K562 (cell line): ENCODE results near the gene MBOAT7. TPM values are rescaled to one million over a fixed set of nuclear protein-coding genes. Genes with fewer than 3 reads are reported as not detected.

Experiments
- ATAC-seq: fragments of 200-7000 bp; cut with Tn5 transposase; 3 replicates; pipeline ENCODE4 v1.9.1; 2020; ENCODE audit warnings: moderate library complexity
- BruUV-seq: library from RNA; stranded (reverse); fragments of 400-500 nt; replicated peaks from 2 replicates; lab custom pipeline; 2021; lab: Mats Ljungman, UMichigan
- CTCF ChIA-PET: fragments of 300-600 bp; formaldehyde crosslinking; extraction: SDS; loops from one replicate; lab custom pipeline; 2021; ENCODE audit warnings: low intra/inter-chr PET ratio; lab: Yijun Ruan, JAX
- POLR2A ChIA-PET: fragments of 300-600, 350-650 bp; sonication (Branson Sonifier 250); formaldehyde crosslinking; extraction: SDS; loops from one replicate; lab custom pipeline; 2021; ENCODE audit warnings: antibody characterized with exemption, inconsistent platforms; lab: Yijun Ruan, JAX
- DNase-seq, 4 experiments: peaks; one replicate each; pipeline versions ENCODE4 v3.0.0 to v3.0.0-alpha.2; 2011 to 2018; ENCODE audit warnings: low spot score in 3 of 4, mixed read lengths in 3 of 4; ENCODE audit errors: extremely low read depth in 1 of 4
- FAIRE-seq: peaks from 2 replicates; lab custom pipeline; 2011; peaks lifted over from hg19 to GRCh38; lab: Jason Lieb, UNC
- H2AFZ ChIP-seq: 2 replicates; pipeline ENCODE4 v1.6.0; 2011; ENCODE audit warnings: low read depth, low read length, control low read depth, inconsistent platforms
- H3K27ac ChIP-seq: fragments of 200-600 bp; 3 replicates; pipeline ENCODE4 v1.8.0; 2011; ENCODE audit warnings: low read depth, mild to moderate bottlenecking, control low read depth, inconsistent platforms, low read length, moderate library complexity, mixed read lengths; ENCODE audit errors: extremely low read depth
- H3K27me3 ChIP-seq, 2 experiments: fragments of 300-600 bp in 1 of 2; 2 replicates in 1 of 2; 3 replicates in 1 of 2; pipeline versions ENCODE4 v1.6.0 to v1.8.0; 2011; ENCODE audit warnings: inconsistent platforms in 2 of 2, low read length in 2 of 2, mild to moderate bottlenecking in 1 of 2, mixed read lengths in 1 of 2, moderate library complexity in 1 of 2; ENCODE audit not compliant: control insufficient read depth in 2 of 2, insufficient read depth in 2 of 2
- H3K36me3 ChIP-seq: fragments of 300-600 bp; 3 replicates; pipeline ENCODE4 v1.8.0; 2011; ENCODE audit warnings: mild to moderate bottlenecking, low read length, inconsistent platforms; ENCODE audit not compliant: control insufficient read depth, insufficient read depth
- H3K4me1 ChIP-seq, 2 experiments: fragments of 200-600 bp in 1 of 2; replicated peaks in 1 of 2; 2 replicates in 1 of 2; 3 replicates in 1 of 2; pipeline versions ENCODE4 v1.5.1 to v1.8.0; 2011; ENCODE audit warnings: inconsistent platforms in 2 of 2, low read length in 2 of 2, mild to moderate bottlenecking in 1 of 2, mixed read lengths in 1 of 2, moderate library complexity in 1 of 2; ENCODE audit not compliant: control insufficient read depth in 2 of 2, insufficient read depth in 2 of 2
- H3K4me2 ChIP-seq: 2 replicates; pipeline ENCODE4 v1.6.1; 2011; ENCODE audit warnings: low read length, control low read depth, inconsistent platforms, mixed read lengths; ENCODE audit not compliant: insufficient read depth
- H3K4me3 ChIP-seq: fragments of 200-600 bp; sonication (generic), shearing (Covaris generic); 2 replicates; pipeline ENCODE4 v1.5.1; 2016; ENCODE audit warnings: control low read depth, inconsistent platforms
- H3K79me2 ChIP-seq: fragments of 200-600 bp; 3 replicates; pipeline ENCODE4 v1.8.0; 2011; ENCODE audit warnings: low read length, inconsistent platforms; ENCODE audit not compliant: control insufficient read depth, insufficient read depth
- H3K9ac ChIP-seq, 2 experiments: 2 replicates each; pipeline versions ENCODE4 v1.6.0 to v1.6.1; 2011; ENCODE audit warnings: low read depth in 2 of 2, low read length in 2 of 2, control low read depth in 1 of 2, inconsistent platforms in 1 of 2, mild to moderate bottlenecking in 1 of 2, mixed read lengths in 1 of 2; ENCODE audit not compliant: insufficient read depth in 1 of 2
- H3K9me1 ChIP-seq: one replicate; pipeline ENCODE4 v1.6.0; 2011; ENCODE audit warnings: inconsistent platforms, mild to moderate bottlenecking, low read length, moderate library complexity; ENCODE audit not compliant: control insufficient read depth, insufficient read depth
- H3K9me3 ChIP-seq: replicated peaks from 2 replicates; pipeline ENCODE4 v1.5.1; 2011; ENCODE audit warnings: low read depth, low read length, inconsistent platforms; ENCODE audit not compliant: control insufficient read depth, insufficient read depth
- H4K20me1 ChIP-seq: replicated peaks from 2 replicates; pipeline ENCODE4 v1.6.1; 2011; ENCODE audit warnings: low read length, inconsistent platforms, mixed read lengths; ENCODE audit not compliant: control insufficient read depth, insufficient read depth
- ARNT ChIP-seq, 2 experiments: fragments of 450-650 bp; IDR thresholded peaks; 2 replicates each; pipeline ENCODE4 v1.6.1; 2016; ENCODE audit warnings: mild to moderate bottlenecking in 1 of 2
- ESRRB ChIP-seq: fragments of 250-450 bp; sonication (Bioruptor Pico); IDR thresholded peaks from 2 replicates; pipeline ENCODE4 v1.5.0; 2020; ENCODE audit warnings: mild to moderate bottlenecking, moderate library complexity, borderline replicate concordance
- ETS2 ChIP-seq: IDR thresholded peaks from 2 replicates; pipeline ENCODE4 v1.6.1; 2016; ENCODE audit warnings: borderline replicate concordance, missing genetic modification characterization, mild to moderate bottlenecking, moderate library complexity, missing compliant biosample characterization; ENCODE audit not compliant: poor library complexity, severe bottlenecking
- POLR2G ChIP-seq: fragments of 200-400 bp; formaldehyde crosslinking; IDR thresholded peaks from 2 replicates; pipeline ENCODE4 v1.6.1; 2017; ENCODE audit warnings: low read depth, mild to moderate bottlenecking, antibody characterized with exemption, low read length, moderate library complexity
- RBFOX2 ChIP-seq: fragments of 200-400 bp; formaldehyde crosslinking; IDR thresholded peaks from 2 replicates; pipeline ENCODE4 v1.6.1; 2017; ENCODE audit warnings: low read depth, mild to moderate bottlenecking, low read length, moderate library complexity
- THAP12 ChIP-seq: fragments of 250-450 bp; sonication (Bioruptor Pico); IDR thresholded peaks from 2 replicates; pipeline ENCODE4 v1.9.0; 2021; ENCODE audit warnings: mild to moderate bottlenecking, inconsistent platforms
- ZNF277 ChIP-seq: fragments of 250-450 bp; sonication (Bioruptor Pico); IDR thresholded peaks from 2 replicates; pipeline ENCODE4 v1.8.0; 2022; ENCODE audit warnings: inconsistent platforms, mild to moderate bottlenecking, moderate library complexity, borderline replicate concordance
- ZNF3 ChIP-seq: fragments of 250-450 bp; sonication (Bioruptor Pico); IDR thresholded peaks from 2 replicates; pipeline ENCODE4 v1.5.0; 2021; ENCODE audit warnings: mild to moderate bottlenecking, moderate library complexity
- WGBS: fragments of 100-300 bp; shearing (Covaris generic); methylation state at CpG from one replicate; pipeline ENCODE4 v1.1.6; 2016; ENCODE audit warnings: low coverage, mixed read lengths; ENCODE audit not compliant: insufficient coverage; ENCODE audit errors: missing lambda C conversion rate; 5-methylcytosine and 5-hydroxymethylcytosine counted together
- in situ Hi-C: fragments of 300-500 bp; cut with MboI; formaldehyde crosslinking; loops from 4 replicates; pipeline ENCODE4 v1.15.0; 2018; ENCODE audit warnings: inconsistent platforms, mixed read lengths
- intact Hi-C: fragments of 100-400 bp; cut with micrococcal nuclease; formaldehyde crosslinking; loops from 2 replicates; pipeline ENCODE4 v1.14.2; 2022
- polyA plus RNA-seq, 8 experiments: library from polyadenylated mRNA; depleted of rRNA in 4 of 8; stranded (reverse) in 5 of 8; unstranded in 3 of 8; fragments of >200 nt; fragmentation: Nextera tagmentation in 2 of 8; fragmentation: Illumina TruSeq in 1 of 8; extraction: Ambion mirVana in 2 of 8; extraction: Trizol in 1 of 8; gene quantifications; 2 replicates each; pipeline versions ENCODE4 v1.2.1 to v1.2.3, GENCODE V29; 2011 to 2014; ENCODE audit warnings: inconsistent platforms in 1 of 8, missing spikeins in 1 of 8
- total RNA-seq, 7 experiments: library from RNA; depleted of rRNA in 6 of 7; stranded (reverse); fragments of >200 nt in 6 of 7; fragmentation: Illumina TruSeq in 2 of 7; extraction: Trizol in 2 of 7; gene quantifications; 2 replicates each; pipeline versions ENCODE4 v1.2.1 to v1.2.3, GENCODE V29; 2011 to 2021; ENCODE audit warnings: low replicate concordance in 1 of 7

MBOAT7 gene
- total and polyA plus RNA-seq, 9 of the 15 experiments (the other 6 are each of a cell fraction or from before 2014, with no cell fraction given): 1.4 to 153 (median 56.1) TPM

GRCh38 chr19:54147676-54148075 is 41.7 kb downstream of the MBOAT7 start:
- Histone ChIP-seq H3K27me3 (no peaks in the 10 kb centered on the region), H3K4me3 (no peak overlapping the region), H3K9me3 (no peaks in the 10 kb centered on the region), H3K4me2 (no peak overlapping the region), H4K20me1 (peaks cover 1% of the 10 kb centered on the region; the same call in 1 of the 2 replicates), H3K36me3 (peaks cover 96% of the 10 kb centered on the region; the same call in 2 of the 3 replicates), H2AFZ (no peak overlapping the region), H3K79me2 (peaks cover 1% of the 10 kb centered on the region; the same call in 2 of the 3 replicates), H3K9me1 (no peaks in the 10 kb centered on the region), H3K27ac (no peak overlapping the region), H3K9ac (no peak overlapping the region), H3K4me1 (peaks cover 0 to 10% of the 10 kb centered on the region in 2 experiments; a peak in 1 of 5 replicates)
- ChIA-PET POLR2A (interaction anchor here (0.6 to 4.1 kb wide), 4 partner anchors 10 to 13 kb away, joined by 3 to 29 read pairs (median 4); partner anchors contain the start of genes CNOT3 and LENG1), CTCF (no interaction called here)
- DNase-seq (no peak), ATAC-seq (no peak; the same call in 2 of the 3 replicates), FAIRE-seq (no peak)
- intact Hi-C loops: no loop called here
- no peak for TF ChIP-seq ZNF277 (CRISPR knock-in tag)
- BruUV-seq: no TSS peak
- in situ Hi-C loops: no loop called here
- WGBS: 69% methylated on average over 3 of the region's 3 CpGs

GRCh38 chr19:54145541-54146158 is 43.7 kb downstream of the MBOAT7 start:
- peaks cover 0 to 6% of the 10 kb centered on the region in 2 experiments; a peak in 2 of 5 replicates for H3K4me1 ChIP-seq
- no peak overlapping the region for H2AFZ ChIP-seq
- intact Hi-C loops: no loop called here
- in situ Hi-C loops: no loop called here
- FAIRE-seq (no peak), DNase-seq (no peak)
- WGBS: 95% methylated on average over 21 of the region's 28 CpGs
- no peak overlapping the region for H3K4me3 ChIP-seq
- CTCF ChIA-PET: no interaction called here
- no TSS peak for BruUV-seq
- TF ChIP-seq ZNF3 (CRISPR knock-in tag) (no peak), THAP12 (CRISPR knock-in tag) (no peak), ETS2 (tag) (no peak), RBFOX2 (peak; percentile 20; the same call in 1 of the 2 replicates), POLR2G (0 out of 2 replicates have a peak, but pooled peaks have one; percentile 8), ESRRB (CRISPR knock-in tag) (no peak), ARNT (IDR thresholded peaks at IDR 0.05) (no peak)
- TF ChIP-seq, all 486 proteins: peak for 2
- no peak for ATAC-seq
- Histone ChIP-seq H3K4me2 (no peak overlapping the region), H3K27me3 (no peaks in the 10 kb centered on the region), H3K27ac (no peak overlapping the region), H4K20me1 (peaks cover 20% of the 10 kb centered on the region), H3K79me2 (peaks cover 21% of the 10 kb centered on the region), H3K36me3 (peaks cover 98% of the 10 kb centered on the region; the same call in 2 of the 3 replicates), H3K9ac (peak overlapping the region in 1 of 2 experiments; percentile 15; a peak in 1 of 4 replicates), H3K9me1 (peaks cover 4% of the 10 kb centered on the region), H3K9me3 (no peaks in the 10 kb centered on the region)
- POLR2A ChIA-PET: interaction anchor here (0.6 to 1.2 kb wide), 3 partner anchors 11 to 36 kb away, joined by 3 to 6 read pairs (median 3); no protein-coding TSS in a partner anchor
